SK-N-MC (cell line): Measurements from ENCODE around the gene DNAAF9.

ENCODE experiments used
- EZH2 ChIP-seq: fragments of 200-600 bp; sonication (generic); IDR thresholded peaks from one replicate; pipeline ENCODE4 v1.6.1; 2017; ENCODE audit warnings: antibody characterized with exemption
- POLR2AphosphoS5 ChIP-seq: IDR thresholded peaks from 2 replicates; pipeline ENCODE4 v1.6.1; 2012; ENCODE audit warnings: mild to moderate bottlenecking, low read depth, low read length, borderline replicate concordance

DNA sequence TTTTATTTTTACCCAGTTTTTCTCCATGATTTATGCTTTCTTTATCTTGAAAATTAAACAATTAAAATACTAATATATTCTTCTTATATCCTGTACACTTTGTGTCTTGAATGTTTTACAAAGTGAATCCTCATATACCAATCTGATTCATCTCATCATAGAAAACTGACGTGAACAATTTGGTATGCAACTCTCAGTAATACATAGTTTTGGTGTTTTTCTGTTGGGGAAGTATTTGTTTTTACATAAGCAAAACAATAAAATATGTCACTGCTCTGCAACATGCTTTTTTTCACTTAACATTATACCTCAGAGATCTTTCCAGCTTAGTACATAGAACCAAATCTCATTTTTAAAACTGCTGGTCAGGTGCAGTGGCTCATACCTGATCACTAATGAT, 14.7 kb downstream of the DNAAF9 start:
- TF ChIP-seq POLR2AphosphoS5, result no peak
- TF ChIP-seq EZH2, result no peak
